ENCODE measurements around the gene MKRN2OS. TPM values are rescaled to one million over a fixed set of nuclear protein-coding genes. Genes with fewer than 3 reads are reported as not detected.

MKRN2OS gene
- total RNA-seq, 4 donors from 2014 or later, result 0.91 to 2.0 (median 1.6) TPM

DNA sequence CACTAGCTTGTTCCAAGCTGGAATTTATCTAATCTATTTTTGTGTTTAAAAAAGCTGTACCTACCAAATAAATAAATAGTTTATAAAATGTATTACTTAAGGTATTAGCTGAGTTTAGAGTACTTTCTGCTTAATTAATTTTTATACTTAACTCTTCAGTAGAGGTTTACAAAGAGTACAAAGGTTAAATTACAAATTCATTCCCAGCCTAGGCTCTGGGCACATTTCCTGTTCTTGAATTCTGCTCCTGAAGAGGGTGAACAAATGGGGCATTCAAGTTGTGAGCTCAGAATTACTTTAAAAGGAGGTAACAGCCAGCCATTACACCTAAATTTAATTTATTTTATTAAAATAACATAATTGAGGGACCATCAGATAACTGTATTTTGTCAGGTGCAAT is 38.0 kb upstream of the MKRN2OS start:
- Histone ChIP-seq H3K36me3 (peaks cover 91% of the 10 kb centered on the region), H3K4me1 (peaks cover 5% of the 10 kb centered on the region), H3K4me3 (no peak overlapping the region), H3K27ac (no peak overlapping the region), H3K27me3 (no peaks in the 10 kb centered on the region), H3K9me3 (no peaks in the 10 kb centered on the region)
- no peak for TF ChIP-seq POLR2A (IDR thresholded peaks at IDR 0.05)
- DNase-seq (ENCODE audit: low spot score in 2 of 2), result no peak

DNA sequence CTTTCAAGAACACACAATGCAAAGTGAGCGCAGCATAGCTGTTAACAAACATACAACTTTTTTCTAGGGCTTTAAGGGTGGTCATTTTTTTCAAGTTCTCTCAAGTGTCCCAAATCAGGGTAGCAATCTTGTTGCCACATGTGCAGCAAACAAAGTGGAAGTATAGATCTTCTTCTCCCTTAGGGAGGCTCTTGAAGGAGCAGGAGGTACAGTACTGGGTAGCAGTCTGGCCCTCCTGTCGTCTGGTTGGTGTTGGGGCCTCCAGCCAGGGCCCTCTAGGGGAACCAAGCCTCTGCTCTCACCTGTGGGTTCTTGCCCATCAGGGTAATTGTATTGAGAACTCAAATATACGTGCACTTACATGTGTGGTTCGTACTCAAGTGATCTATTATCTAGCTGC is 37.4 kb upstream of the MKRN2OS start:
- H3K36me3 ChIP-seq, result peaks cover 92% of the 10 kb centered on the region
- H3K27ac ChIP-seq, result no peak overlapping the region
- 75% methylated on average over 4 of the region's 4 CpGs for WGBS
- no peak overlapping the region for H3K4me3 ChIP-seq
- DNase-seq (ENCODE audit: low spot score in 2 of 2), result no peak
- peaks cover 5% of the 10 kb centered on the region for H3K4me1 ChIP-seq
- H3K9me3 ChIP-seq, result no peaks in the 10 kb centered on the region
- no peaks in the 10 kb centered on the region for H3K27me3 ChIP-seq
- TF ChIP-seq, protein P1, sequence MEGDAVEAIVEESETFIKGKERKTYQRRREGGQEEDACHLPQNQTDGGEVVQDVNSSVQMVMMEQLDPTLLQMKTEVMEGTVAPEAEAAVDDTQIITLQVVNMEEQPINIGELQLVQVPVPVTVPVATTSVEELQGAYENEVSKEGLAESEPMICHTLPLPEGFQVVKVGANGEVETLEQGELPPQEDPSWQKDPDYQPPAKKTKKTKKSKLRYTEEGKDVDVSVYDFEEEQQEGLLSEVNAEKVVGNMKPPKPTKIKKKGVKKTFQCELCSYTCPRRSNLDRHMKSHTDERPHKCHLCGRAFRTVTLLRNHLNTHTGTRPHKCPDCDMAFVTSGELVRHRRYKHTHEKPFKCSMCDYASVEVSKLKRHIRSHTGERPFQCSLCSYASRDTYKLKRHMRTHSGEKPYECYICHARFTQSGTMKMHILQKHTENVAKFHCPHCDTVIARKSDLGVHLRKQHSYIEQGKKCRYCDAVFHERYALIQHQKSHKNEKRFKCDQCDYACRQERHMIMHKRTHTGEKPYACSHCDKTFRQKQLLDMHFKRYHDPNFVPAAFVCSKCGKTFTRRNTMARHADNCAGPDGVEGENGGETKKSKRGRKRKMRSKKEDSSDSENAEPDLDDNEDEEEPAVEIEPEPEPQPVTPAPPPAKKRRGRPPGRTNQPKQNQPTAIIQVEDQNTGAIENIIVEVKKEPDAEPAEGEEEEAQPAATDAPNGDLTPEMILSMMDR (IDR thresholded peaks at IDR 0.05), result no peak
- no peak for TF ChIP-seq EP300 (IDR thresholded peaks at IDR 0.05)
- TF ChIP-seq POLR2A (IDR thresholded peaks at IDR 0.05), result no peak
- TF ChIP-seq POLR2AphosphoS5 (IDR thresholded peaks at IDR 0.05), result no peak

DNA sequence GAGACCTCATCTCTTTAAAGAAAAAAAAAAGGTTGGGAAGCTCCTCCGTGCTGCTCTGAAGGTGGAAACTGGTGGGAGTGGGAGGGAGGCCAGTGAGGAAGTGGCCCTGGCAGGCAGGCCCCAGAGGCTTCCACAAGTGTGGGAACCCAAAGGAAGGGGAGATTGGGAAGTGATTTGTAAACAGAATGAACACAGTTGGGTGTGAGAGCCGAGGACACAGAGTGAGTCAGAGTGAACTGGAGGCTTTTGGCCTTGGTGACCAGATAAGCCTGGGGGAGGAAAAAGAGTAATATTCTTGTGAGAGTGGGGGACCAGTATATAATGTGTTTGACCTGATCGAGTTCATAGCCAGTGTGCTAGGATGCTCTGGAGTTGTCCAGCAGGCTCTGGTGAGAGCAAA is 34.6 kb upstream of the MKRN2OS start:
- no peak overlapping the region for H3K27ac ChIP-seq

DNA sequence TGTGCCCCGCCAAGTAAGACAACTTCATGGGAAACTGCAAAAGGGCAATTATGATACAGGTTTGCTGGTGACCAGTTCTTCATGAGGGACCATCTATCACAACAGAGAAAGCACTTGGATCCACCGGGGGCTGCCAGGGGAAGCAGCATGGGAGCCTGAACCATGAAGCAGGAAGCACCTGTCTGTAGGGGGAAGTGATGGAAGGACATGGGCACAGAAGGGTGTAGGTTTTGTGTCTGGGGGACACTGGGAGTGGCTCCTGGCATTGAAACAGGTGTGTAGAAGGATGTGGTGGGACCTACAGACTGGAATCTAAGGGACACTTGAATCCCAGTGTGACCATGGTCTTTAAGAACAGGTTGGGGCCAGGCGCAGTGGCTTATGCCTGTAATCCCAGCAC is 34.2 kb upstream of the MKRN2OS start:
- no peak overlapping the region for H3K27ac ChIP-seq
- H3K4me3 ChIP-seq, result no peak overlapping the region
- no peaks in the 10 kb centered on the region for H3K9me3 ChIP-seq
- no peaks in the 10 kb centered on the region for H3K27me3 ChIP-seq
- 88% methylated on average over 3 of the region's 3 CpGs for WGBS
- H3K36me3 ChIP-seq, result peaks cover 96% of the 10 kb centered on the region
- no peaks in the 10 kb centered on the region for H3K4me1 ChIP-seq
- TF ChIP-seq, protein P1 (IDR thresholded peaks at IDR 0.05), result no peak
- TF ChIP-seq EP300 (IDR thresholded peaks at IDR 0.05) (no peak), POLR2A (IDR thresholded peaks at IDR 0.05) (no peak), POLR2AphosphoS5 (IDR thresholded peaks at IDR 0.05) (no peak)
- DNase-seq (ENCODE audit: low spot score in 2 of 2), result no peak

More for the DNA sequence above, 34.6 kb upstream of the MKRN2OS start:
- Histone ChIP-seq H3K9me3 (no peaks in the 10 kb centered on the region), H3K36me3 (peaks cover 96% of the 10 kb centered on the region), H3K4me1 (no peaks in the 10 kb centered on the region), H3K27me3 (no peaks in the 10 kb centered on the region), H3K4me3 (no peak overlapping the region)
- no peak for DNase-seq (ENCODE audit: low spot score in 2 of 2)
- TF ChIP-seq POLR2A (IDR thresholded peaks at IDR 0.05) (no peak), POLR2AphosphoS5 (IDR thresholded peaks at IDR 0.05) (no peak), EP300 (IDR thresholded peaks at IDR 0.05) (no peak)
- TF ChIP-seq, protein P1 (IDR thresholded peaks at IDR 0.05), result no peak
- 61% methylated on average over 3 of the region's 3 CpGs for WGBS

DNA sequence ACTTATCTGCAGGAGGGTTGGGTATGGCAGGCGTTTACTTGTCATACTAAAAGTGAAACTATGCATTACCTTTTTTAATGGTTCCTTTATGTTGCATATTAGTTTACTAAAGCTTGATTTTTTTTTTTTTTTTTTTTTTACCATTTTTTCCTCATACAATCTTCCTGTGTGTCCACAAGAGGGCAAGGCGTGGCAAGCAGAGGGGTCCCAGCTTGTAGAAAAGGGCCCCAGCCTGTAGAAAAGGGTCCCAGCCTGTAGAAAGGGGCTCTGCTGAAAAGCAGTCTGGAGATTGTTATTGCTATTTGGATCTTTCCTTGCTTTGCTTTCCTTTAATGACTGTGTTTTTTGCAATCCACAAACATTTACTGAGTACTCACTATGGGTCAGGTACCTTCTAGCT is 33.4 kb upstream of the MKRN2OS start:
- no peak overlapping the region for H3K27ac ChIP-seq
- no peak for DNase-seq (ENCODE audit: low spot score in 2 of 2)
- H3K9me3 ChIP-seq, result no peaks in the 10 kb centered on the region
- H3K4me3 ChIP-seq, result no peak overlapping the region
- WGBS, result 82% methylated on average over 2 of the region's 2 CpGs
- TF ChIP-seq, protein P1 (IDR thresholded peaks at IDR 0.05), result no peak
- no peak for TF ChIP-seq POLR2A (IDR thresholded peaks at IDR 0.05)
- no peak for TF ChIP-seq EP300 (IDR thresholded peaks at IDR 0.05)
- no peak for TF ChIP-seq POLR2AphosphoS5 (IDR thresholded peaks at IDR 0.05)
- peaks cover 96% of the 10 kb centered on the region for H3K36me3 ChIP-seq
- no peaks in the 10 kb centered on the region for H3K27me3 ChIP-seq
- no peaks in the 10 kb centered on the region for H3K4me1 ChIP-seq

DNA sequence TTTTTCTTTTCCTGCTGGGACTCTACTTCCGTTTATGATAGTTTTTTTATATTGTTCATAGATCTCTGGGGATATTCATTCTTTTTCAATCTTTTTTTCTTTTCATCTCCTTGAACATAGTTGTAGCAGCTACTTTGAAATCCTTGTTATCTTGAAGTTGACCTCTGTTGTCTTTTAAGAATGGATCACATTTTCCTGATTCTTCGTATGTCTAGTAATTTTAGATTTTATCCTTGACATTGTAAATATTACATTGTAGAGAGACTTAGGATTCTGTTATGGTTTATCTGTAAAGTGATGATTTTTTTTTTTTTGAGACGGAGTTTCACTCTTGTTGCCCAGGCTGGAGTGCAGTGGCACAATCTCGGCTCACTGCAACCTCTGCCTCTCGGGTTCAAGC is 32.1 kb upstream of the MKRN2OS start:
- 92% methylated on average over 5 of the region's 5 CpGs for WGBS
- H3K4me3 ChIP-seq, result no peak overlapping the region
- no peak for DNase-seq (ENCODE audit: low spot score in 2 of 2)
- H3K36me3 ChIP-seq, result peaks cover 96% of the 10 kb centered on the region
- no peaks in the 10 kb centered on the region for H3K9me3 ChIP-seq
- H3K4me1 ChIP-seq, result no peaks in the 10 kb centered on the region
- no peaks in the 10 kb centered on the region for H3K27me3 ChIP-seq
- H3K27ac ChIP-seq, result no peak overlapping the region
- TF ChIP-seq EP300 (IDR thresholded peaks at IDR 0.05) (no peak), POLR2A (IDR thresholded peaks at IDR 0.05) (no peak), POLR2AphosphoS5 (IDR thresholded peaks at IDR 0.05) (no peak)
- TF ChIP-seq, protein P1 (IDR thresholded peaks at IDR 0.05), result no peak

Data from suprapubic skin (tissue), 4 donors.